Activated CD8-positive, alpha-beta memory T cell treated with anti-CD3 and anti-CD28 coated beads, Interleukin-2, amount 10 ng/mL, durations not matched to agents 7 days and 5 days (primary cell): Measurements from ENCODE around the gene ZFP2. TPM values are rescaled to one million over a fixed set of nuclear protein-coding genes. Genes with fewer than 3 reads are reported as not detected.
A peak's percentile ranks its signal among the peaks of the same experiment; 100 is the strongest.
"Not testable (repeated sequence)": the region's sequence is repeated elsewhere in the genome, so short reads cannot be mapped to it uniquely, and the experiment has no call there.

Experiments used
- ATAC-seq: fragments of 150-1000 bp; cut with Tn5 transposase; one replicate; pipeline ENCODE4 v1.10.0; 2021; ENCODE audit warnings: moderate library complexity
- CTCF ChIA-PET: fragments of 350-600 bp; sonication (Branson Sonifier 250); formaldehyde crosslinking; loops from one replicate; lab custom pipeline; 2021; ENCODE audit warnings: antibody characterized with exemption; lab: Charles Lee
- DNase-seq: peaks from one replicate; pipeline ENCODE4 v3.0.0-alpha.2; 2020
- H3K27ac Mint-ChIP-seq: one replicate; pipeline ENCODE4 v1.8.0; 2021; ENCODE audit warnings: mild to moderate bottlenecking, mixed read lengths
- H3K27me3 Mint-ChIP-seq: one replicate; pipeline ENCODE4 v1.8.0; 2021; ENCODE audit warnings: mixed read lengths
- H3K36me3 Mint-ChIP-seq: one replicate; pipeline ENCODE4 v1.8.0; 2021; ENCODE audit warnings: mild to moderate bottlenecking, mixed read lengths
- H3K4me1 Mint-ChIP-seq: one replicate; pipeline ENCODE4 v1.8.0; 2021; ENCODE audit warnings: mixed read lengths
- H3K4me3 Mint-ChIP-seq: one replicate; pipeline ENCODE4 v1.8.0; 2021; ENCODE audit warnings: mild to moderate bottlenecking, moderate library complexity, mixed read lengths
- H3K9me3 Mint-ChIP-seq: one replicate; pipeline ENCODE4 v1.8.0; 2022; ENCODE audit warnings: low read depth, mixed read lengths
- total RNA-seq, 2 experiments: library from RNA; stranded (reverse); gene quantifications; one replicate each; pipeline ENCODE4 v1.2.3, GENCODE V29; 2021

The ZFP2 gene
- under 1 TPM in 1 of 2 experiments, not detected in 1; 0.19 TPM for total RNA-seq

DNA sequence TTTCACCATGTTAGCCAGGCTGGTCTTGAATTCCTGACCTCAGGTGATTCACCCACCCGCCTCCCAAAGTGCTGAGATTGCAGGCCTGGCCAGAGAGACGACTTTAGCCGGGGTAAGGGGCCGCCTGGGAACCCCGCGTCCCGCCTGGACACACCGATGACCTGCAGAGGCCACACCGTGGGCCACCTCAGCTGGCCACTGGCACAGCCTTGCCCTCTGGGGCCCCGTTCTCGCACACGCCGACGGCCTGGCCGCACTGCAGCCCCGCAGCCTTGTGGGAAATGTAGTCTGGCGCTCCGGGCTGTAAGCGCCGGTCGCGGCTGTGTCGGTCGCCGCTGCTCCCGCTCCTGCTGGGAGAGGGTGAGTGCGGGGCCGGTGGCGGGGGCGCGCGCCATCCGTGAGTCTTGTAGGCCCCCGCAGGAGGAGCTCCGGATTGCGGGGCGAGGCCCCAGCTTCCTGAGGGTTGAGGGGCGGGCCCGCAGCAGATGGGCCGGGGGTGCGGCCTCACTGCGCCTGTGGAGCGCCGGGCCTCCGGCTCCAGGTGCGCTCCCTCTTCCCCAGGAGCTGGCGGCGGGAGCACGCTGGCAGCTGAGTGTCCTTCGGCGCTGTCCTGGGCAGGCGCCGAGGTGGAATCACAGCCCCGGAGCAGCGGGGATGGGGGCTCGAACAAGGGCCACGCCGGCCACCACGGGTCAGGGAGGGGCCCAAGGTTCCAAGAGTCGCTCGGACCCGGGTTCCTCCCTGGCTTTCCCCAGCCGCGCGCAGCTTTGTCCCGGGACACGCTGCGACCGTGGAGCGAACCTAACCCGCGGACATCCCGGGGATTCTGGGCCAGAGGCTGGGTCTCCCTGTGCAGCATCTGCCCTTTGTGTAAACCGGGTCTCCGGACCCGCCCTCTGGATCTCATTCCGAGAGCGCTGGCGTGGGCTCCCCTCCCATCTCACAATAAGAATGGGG, at the start of gene ZFP2:
TSS of gene ZFP2 (plus strand) at position 299 of the 957 bp plus-strand sequence. CDS start 35,401 bp downstream, outside the sequence.
- Mint-ChIP-seq H3K9me3 (peaks cover 21% of the 10 kb centered on the region), H3K36me3 (peaks cover 16% of the 10 kb centered on the region), H3K4me1 (peaks cover 3% of the 10 kb centered on the region), H3K27me3 (peaks cover 3% of the 10 kb centered on the region), H3K4me3 (no peak within 1 kb of the TSS), H3K27ac (no peak within 1 kb of the TSS)
- CTCF ChIA-PET = interaction anchor here (0.7 kb wide), 1 partner anchor 303 kb away, joined by 3 read pairs; no protein-coding TSS in a partner anchor
- ATAC-seq = peak; percentile 58
- no peak for DNase-seq

GRCh38 chr5:178849316-178849715, 46.4 kb upstream of the ZFP2 start:
- Mint-ChIP-seq H3K4me3 (no peak overlapping the region), H3K36me3 (no peaks in the 10 kb centered on the region), H3K27me3 (peaks cover 5% of the 10 kb centered on the region), H3K27ac (no peak overlapping the region), H3K4me1 (no peaks in the 10 kb centered on the region), H3K9me3 (peaks cover 6% of the 10 kb centered on the region)
- no peak for ATAC-seq
- CTCF ChIA-PET = no interaction called here
- no peak for DNase-seq

DNA sequence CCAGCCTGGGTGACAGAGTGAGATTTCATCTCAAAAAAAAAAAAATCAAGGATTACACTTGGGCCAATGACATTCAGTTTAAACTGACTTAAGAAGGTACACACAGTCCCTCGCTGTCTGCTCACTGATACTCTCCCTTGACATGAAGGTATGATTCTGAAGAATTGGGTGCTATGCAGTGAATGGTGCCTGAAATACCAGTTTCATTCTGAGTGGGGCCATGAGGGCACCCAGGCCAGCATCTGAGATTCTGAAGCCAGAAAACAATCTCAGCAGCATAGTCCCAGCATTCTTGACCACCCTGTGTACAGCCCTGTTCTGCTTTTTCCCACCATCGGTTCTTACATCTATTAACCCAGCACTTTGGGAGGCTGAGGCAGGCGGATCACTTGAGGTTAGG, 43.8 kb upstream of the ZFP2 start:
- H3K9me3 Mint-ChIP-seq = peaks cover 7% of the 10 kb centered on the region
- no peak overlapping the region for H3K27ac Mint-ChIP-seq
- H3K4me3 Mint-ChIP-seq = no peak overlapping the region
- H3K27me3 Mint-ChIP-seq = peaks cover 5% of the 10 kb centered on the region
- CTCF ChIA-PET = no interaction called here
- no peak for DNase-seq
- no peaks in the 10 kb centered on the region for H3K4me1 Mint-ChIP-seq
- no peaks in the 10 kb centered on the region for H3K36me3 Mint-ChIP-seq
- ATAC-seq = no peak

DNA sequence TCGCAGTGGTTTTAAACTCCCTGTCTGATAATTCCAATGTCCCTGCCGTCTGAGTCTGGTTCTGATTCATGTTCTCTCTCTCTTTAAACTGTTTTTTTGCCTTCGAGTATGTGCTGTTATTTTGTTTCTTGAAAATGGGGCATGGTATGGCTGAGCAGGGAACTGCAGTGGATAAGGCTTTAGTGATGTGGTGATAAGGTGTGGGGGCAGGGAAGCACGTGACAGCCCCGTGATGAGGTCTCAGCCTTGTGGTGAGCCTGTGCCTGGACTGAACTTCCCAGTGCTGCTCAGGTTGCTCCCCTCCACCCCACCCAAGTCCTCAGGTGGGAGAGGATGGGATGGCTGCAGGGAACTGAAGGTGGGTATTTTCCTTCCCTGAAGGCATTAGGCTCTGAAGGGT, 41.4 kb upstream of the ZFP2 start:
- peaks cover 7% of the 10 kb centered on the region for H3K36me3 Mint-ChIP-seq
- CTCF ChIA-PET = no interaction called here
- peaks cover 5% of the 10 kb centered on the region for H3K27me3 Mint-ChIP-seq
- no peak overlapping the region for H3K4me3 Mint-ChIP-seq
- H3K4me1 Mint-ChIP-seq = peaks cover 5% of the 10 kb centered on the region
- DNase-seq = no peak
- ATAC-seq = no peak
- H3K27ac Mint-ChIP-seq = no peak overlapping the region
- H3K9me3 Mint-ChIP-seq = peaks cover 5% of the 10 kb centered on the region

GRCh38 chr5:178859625-178860521, 35.8 kb upstream of the ZFP2 start, which contains the start of gene ZNF354B:
Gene ZNF354B, plus strand, starts transcription at chr5:178859953. Its CDS starts 1,095 bp downstream, at chr5:178861048.
- H3K9me3 Mint-ChIP-seq = peaks cover 5% of the 10 kb centered on the region
- peaks cover 34% of the 10 kb centered on the region for H3K36me3 Mint-ChIP-seq
- H3K27me3 Mint-ChIP-seq = no peaks in the 10 kb centered on the region
- peaks cover 13% of the 10 kb centered on the region for H3K4me1 Mint-ChIP-seq
- CTCF ChIA-PET = interaction anchor here (2.5 kb wide), 1 partner anchor 129 kb away, joined by 15 read pairs; the partner anchor contains the start of gene ZNF354A
- peak within 1 kb of the TSS; percentile 78 for H3K4me3 Mint-ChIP-seq
- ATAC-seq = peak; percentile 97
- H3K27ac Mint-ChIP-seq = peak within 1 kb of the TSS; percentile 58
- peak; percentile 89 for DNase-seq

DNA sequence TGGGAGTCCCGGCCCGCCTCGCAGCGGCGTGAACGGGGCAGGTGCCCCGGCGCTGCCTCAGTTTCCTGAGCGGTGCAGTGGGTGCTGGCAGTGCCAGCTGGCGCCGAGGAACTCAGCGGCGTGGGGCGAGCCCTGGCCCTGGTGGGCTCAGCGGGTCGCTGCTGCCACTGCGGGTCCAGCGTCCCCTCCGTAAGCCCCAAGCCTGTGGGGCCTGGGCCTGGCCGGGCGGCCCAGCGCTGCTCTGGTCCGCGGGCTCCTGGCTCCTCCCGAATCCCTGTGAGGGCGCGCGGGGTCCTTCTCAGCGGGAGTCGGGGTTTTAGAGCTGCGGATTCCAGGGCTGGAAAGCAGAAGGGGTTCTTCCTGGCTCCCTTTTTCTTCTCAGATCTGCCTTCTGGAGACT, 35.1 kb upstream of the ZFP2 start:
- H3K9me3 Mint-ChIP-seq, H3K27ac Mint-ChIP-seq, DNase-seq, H3K27me3 Mint-ChIP-seq, ATAC-seq, CTCF ChIA-PET: not testable (repeated sequence)
- H3K4me3 Mint-ChIP-seq = peak overlapping the region; percentile 78
- H3K36me3 Mint-ChIP-seq = peaks cover 42% of the 10 kb centered on the region
- H3K4me1 Mint-ChIP-seq = peaks cover 13% of the 10 kb centered on the region

DNA sequence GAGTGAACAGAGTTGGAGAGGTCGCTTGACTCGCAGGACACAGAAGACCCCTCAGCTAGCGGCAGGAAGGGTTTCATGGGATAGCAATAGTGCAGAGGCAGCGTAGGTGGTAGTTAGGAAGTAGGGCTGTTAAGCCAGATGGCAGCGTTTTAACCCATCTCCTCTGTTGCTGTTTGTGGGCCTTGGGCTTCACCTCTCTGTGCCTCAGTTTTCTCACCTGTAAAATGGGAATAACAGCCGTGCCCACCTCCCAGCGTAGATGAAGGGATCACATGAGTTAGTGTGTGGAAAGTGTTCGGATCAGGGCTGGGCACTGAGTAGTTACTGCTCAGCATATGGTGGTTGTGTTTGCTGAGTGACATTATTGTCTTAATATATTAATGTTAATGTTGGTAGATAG, 34.1 kb upstream of the ZFP2 start:
- H3K27ac Mint-ChIP-seq = no peak overlapping the region
- H3K36me3 Mint-ChIP-seq = peaks cover 52% of the 10 kb centered on the region
- peaks cover 13% of the 10 kb centered on the region for H3K4me1 Mint-ChIP-seq
- DNase-seq = no peak
- H3K4me3 Mint-ChIP-seq = peak overlapping the region; percentile 62
- H3K27me3 Mint-ChIP-seq = no peaks in the 10 kb centered on the region
- ATAC-seq = no peak
- CTCF ChIA-PET = no interaction called here
- peaks cover 10% of the 10 kb centered on the region for H3K9me3 Mint-ChIP-seq

GRCh38 chr5:178866946-178867345, 28.8 kb upstream of the ZFP2 start:
- Mint-ChIP-seq H3K4me1 (no peaks in the 10 kb centered on the region), H3K36me3 (peaks cover 85% of the 10 kb centered on the region), H3K27me3 (no peaks in the 10 kb centered on the region), H3K27ac (no peak overlapping the region), H3K4me3 (no peak overlapping the region), H3K9me3 (peaks cover 29% of the 10 kb centered on the region)
- CTCF ChIA-PET = no interaction called here
- DNase-seq (no peak), ATAC-seq (no peak)

GRCh38 chr5:178869577-178869976, 26.1 kb upstream of the ZFP2 start:
- Mint-ChIP-seq H3K4me1 (no peaks in the 10 kb centered on the region), H3K4me3 (no peak overlapping the region), H3K36me3 (peaks cover 93% of the 10 kb centered on the region), H3K9me3 (peaks cover 43% of the 10 kb centered on the region), H3K27ac (no peak overlapping the region), H3K27me3 (no peaks in the 10 kb centered on the region)
- DNase-seq = no peak
- CTCF ChIA-PET = no interaction called here
- ATAC-seq = no peak

DNA sequence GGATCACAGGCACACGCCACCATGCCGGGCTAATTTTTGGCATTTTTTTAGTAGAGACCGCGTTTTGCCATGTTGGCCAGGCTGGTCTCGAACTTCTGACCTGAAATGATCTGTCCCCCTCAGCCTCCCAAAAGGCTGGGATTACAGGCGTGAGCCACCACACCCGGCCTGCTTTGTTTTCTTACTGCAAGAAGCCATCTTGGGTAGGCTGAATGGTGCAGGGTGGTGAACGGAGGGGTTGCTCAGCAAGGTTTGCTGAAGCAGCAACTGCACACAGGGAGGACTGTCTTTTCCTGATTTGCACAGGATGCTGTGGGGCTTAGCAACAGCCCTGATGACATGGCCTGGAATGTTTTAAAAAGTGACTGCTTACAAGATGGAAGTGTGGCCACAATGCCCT, 25.3 kb upstream of the ZFP2 start:
- ATAC-seq = no peak
- no peak overlapping the region for H3K27ac Mint-ChIP-seq
- H3K4me1 Mint-ChIP-seq = no peaks in the 10 kb centered on the region
- no peak overlapping the region for H3K4me3 Mint-ChIP-seq
- DNase-seq = no peak
- CTCF ChIA-PET = no interaction called here
- H3K9me3 Mint-ChIP-seq = peaks cover 51% of the 10 kb centered on the region
- peaks cover 93% of the 10 kb centered on the region for H3K36me3 Mint-ChIP-seq
- H3K27me3 Mint-ChIP-seq = no peaks in the 10 kb centered on the region

DNA sequence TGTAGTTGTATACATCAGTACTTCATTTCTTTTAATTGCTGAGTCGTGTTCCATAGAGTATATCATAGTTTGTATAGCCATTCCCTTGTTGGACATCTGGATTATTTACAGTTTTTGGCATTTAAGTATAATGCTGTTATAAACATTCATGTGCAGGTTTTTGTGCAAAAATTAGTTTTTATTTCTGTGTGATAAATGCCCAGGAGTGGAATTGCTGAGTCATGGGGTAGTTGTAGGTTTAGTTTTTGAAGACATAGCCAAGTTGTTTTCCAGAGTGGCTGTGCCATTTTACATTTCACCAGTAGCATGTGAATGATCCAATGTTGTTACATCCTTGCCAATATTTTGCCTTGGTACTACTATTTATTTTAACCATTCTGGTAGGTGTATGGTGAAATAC, 23.4 kb upstream of the ZFP2 start:
- Mint-ChIP-seq H3K4me3 (no peak overlapping the region), H3K27me3 (no peaks in the 10 kb centered on the region), H3K27ac (no peak overlapping the region), H3K36me3 (peaks cover 93% of the 10 kb centered on the region), H3K9me3 (peaks cover 54% of the 10 kb centered on the region), H3K4me1 (no peaks in the 10 kb centered on the region)
- no peak for ATAC-seq
- CTCF ChIA-PET = no interaction called here
- no peak for DNase-seq

- Mint-ChIP-seq H3K36me3 (peaks cover 77% of the 10 kb centered on the region), H3K9me3 (peaks cover 43% of the 10 kb centered on the region)
- H3K27me3 Mint-ChIP-seq, DNase-seq, H3K27ac Mint-ChIP-seq, H3K4me1 Mint-ChIP-seq, H3K4me3 Mint-ChIP-seq, CTCF ChIA-PET, ATAC-seq: not testable (repeated sequence)
These were observed 12.5 kb upstream of the ZFP2 start for GRCh38 chr5:178883115-178883694.
